Measurements from ENCODE around the gene BPIFB4.

- no peak for TF ChIP-seq CTCF (IDR thresholded peaks at IDR 0.05; ENCODE audit: extremely low read depth in 1 of 2, insufficient read depth in 1 of 2, low read depth in 1 of 2, low read length in 2 of 2)
- no peak for TF ChIP-seq POLR2A (IDR thresholded peaks at IDR 0.05; ENCODE audit: low read depth, low read length)
Observed at GRCh38 chr20:33061658-33062028, 17.8 kb upstream of the BPIFB4 start.
